Epidermal melanocyte (primary cell): ENCODE data around the gene ZPLD1.

Experiments used
- DNase-seq: peaks from one replicate; pipeline ENCODE4 v3.0.0; 2011; ENCODE audit warnings: low spot score; ENCODE audit not compliant: insufficient read length

The ZPLD1 gene

GRCh38 chr3:102466001-102466400, 31.2 kb downstream of the ZPLD1 start:
- DNase-seq = no peak

- DNase-seq = no peak
These were observed 35.3 kb downstream of the ZPLD1 start for GRCh38 chr3:102470066-102470465.

- no peak for DNase-seq
These were observed 36.2 kb downstream of the ZPLD1 start for GRCh38 chr3:102471001-102471400.

GRCh38 chr3:102471491-102471890, 36.7 kb downstream of the ZPLD1 start:
- DNase-seq = no peak

- DNase-seq = no peak
These were observed 38.8 kb downstream of the ZPLD1 start for GRCh38 chr3:102473648-102474047.

GRCh38 chr3:102474207-102474606, 39.4 kb downstream of the ZPLD1 start:
- DNase-seq = no peak

GRCh38 chr3:102476198-102476597, 41.4 kb downstream of the ZPLD1 start:
- no peak for DNase-seq

GRCh38 chr3:102478160-102478559, 43.3 kb downstream of the ZPLD1 start:
- no peak for DNase-seq

- DNase-seq = no peak
These were observed 45.3 kb downstream of the ZPLD1 start for GRCh38 chr3:102480139-102480538.

GRCh38 chr3:102481050-102481449, 46.2 kb downstream of the ZPLD1 start:
- no peak for DNase-seq

GRCh38 chr3:102483556-102483955, 48.7 kb downstream of the ZPLD1 start:
- no peak for DNase-seq

GRCh38 chr3:102484363-102484762, 49.5 kb downstream of the ZPLD1 start:
- DNase-seq = no peak

GRCh38 chr3:102485701-102486100, 50.9 kb downstream of the ZPLD1 start:
- no peak for DNase-seq

- DNase-seq = no peak
These were observed 53.5 kb downstream of the ZPLD1 start for GRCh38 chr3:102488331-102488730.

GRCh38 chr3:102492300-102492699, 57.5 kb downstream of the ZPLD1 start:
- no peak for DNase-seq

GRCh38 chr3:102497571-102497970, 62.8 kb downstream of the ZPLD1 start:
- DNase-seq = no peak

- DNase-seq = no peak
These were observed 70.7 kb downstream of the ZPLD1 start for GRCh38 chr3:102505542-102505941.

- no peak for DNase-seq
These were observed 75.8 kb downstream of the ZPLD1 start for GRCh38 chr3:102510663-102511062.

- no peak for DNase-seq
These were observed 76.4 kb downstream of the ZPLD1 start for GRCh38 chr3:102511168-102511567.

- no peak for DNase-seq
These were observed 76.8 kb downstream of the ZPLD1 start for GRCh38 chr3:102511639-102512038.

GRCh38 chr3:102512734-102513504, 78.1 kb downstream of the ZPLD1 start:
- no peak for DNase-seq

GRCh38 chr3:102514241-102514640, 79.4 kb downstream of the ZPLD1 start:
- DNase-seq = no peak

GRCh38 chr3:102521246-102521645, 86.4 kb downstream of the ZPLD1 start:
- no peak for DNase-seq

GRCh38 chr3:102525624-102526023, 90.8 kb downstream of the ZPLD1 start:
- no peak for DNase-seq
